HCT116 (cell line): Measurements from ENCODE around the gene TAF5L. TPM values are rescaled to one million over a fixed set of nuclear protein-coding genes. Genes with fewer than 3 reads are reported as not detected.

ENCODE experiments used
- ATAC-seq: fragments of 200-7000 bp; cut with Tn5 transposase; 2 replicates; pipeline ENCODE4 v1.9.1; 2020; ENCODE audit warnings: mild to moderate bottlenecking, moderate library complexity
- BruUV-seq: library from RNA; stranded (reverse); fragments of 400-500 nt; replicated peaks from 2 replicates; lab custom pipeline; 2021; lab: Mats Ljungman, UMichigan
- CTCF ChIA-PET: fragments of 300-600 bp; sonication (Branson Sonifier 250); formaldehyde crosslinking; loops from one replicate; lab custom pipeline; 2021; ENCODE audit warnings: antibody characterized with exemption; lab: Charles Lee
- POLR2A ChIA-PET: fragments of 300-600, 350-600 bp; sonication (Branson Sonifier 250); formaldehyde crosslinking; loops from one replicate; lab custom pipeline; 2021; ENCODE audit warnings: antibody characterized with exemption; lab: Charles Lee
- RAD21 ChIA-PET, 2 experiments: fragments of 300-600 bp; sonication (Branson Sonifier 250); formaldehyde crosslinking; loops; one replicate each; lab custom pipeline; 2023; ENCODE audit warnings: low total read pairs in 2 of 2; ENCODE audit not compliant: uncharacterized antibody in 2 of 2, unreplicated experiment in 2 of 2, low non-redundant PET in 1 of 2; lab: Charles Lee
- DNase-seq: peaks from one replicate; pipeline ENCODE4 v3.0.0-alpha.2; 2010; ENCODE audit warnings: low read depth, low spot score
- H2AFZ ChIP-seq: fragments of 200-600 bp; shearing (Covaris generic), sonication (generic); 2 replicates; pipeline ENCODE4 v1.6.1; 2017; ENCODE audit warnings: low read depth, mixed run types, mixed read lengths, antibody characterized with exemption, low read length; ENCODE audit not compliant: poor library complexity, severe bottlenecking
- H3K27ac ChIP-seq: 2 replicates; pipeline ENCODE4 v1.5.1; 2012; ENCODE audit warnings: low read depth, low read length
- H3K27me3 ChIP-seq: fragments of 200-600 bp; sonication (generic); 2 replicates; pipeline ENCODE4 v1.6.1; 2016; ENCODE audit warnings: mixed run types, low read length, mixed read lengths; ENCODE audit not compliant: insufficient read depth
- H3K36me3 ChIP-seq, 2 experiments: fragments of 200-500 bp in 1 of 2; fragments of 200-600 bp in 1 of 2; sonication (Bioruptor generic) in 1 of 2; sonication (generic) in 1 of 2; 2 replicates each; pipeline versions ENCODE4 v1.5.1 to v1.6.1; 2014 to 2016; ENCODE audit warnings: low read length in 2 of 2, inconsistent platforms in 1 of 2, mixed read lengths in 1 of 2, mixed run types in 1 of 2; ENCODE audit not compliant: insufficient read depth in 2 of 2, control insufficient read depth in 1 of 2
- H3K4me1 ChIP-seq, 2 experiments: fragments of 200-600 bp in 1 of 2; sonication (generic) in 1 of 2; 2 replicates each; pipeline versions ENCODE4 v1.5.1 to v1.6.1; 2012 to 2017; ENCODE audit warnings: low read length in 2 of 2, inconsistent platforms in 1 of 2, mild to moderate bottlenecking in 1 of 2, mixed read lengths in 1 of 2, mixed run types in 1 of 2, moderate library complexity in 1 of 2; ENCODE audit not compliant: insufficient read depth in 2 of 2, control insufficient read depth in 1 of 2
- H3K4me2 ChIP-seq: fragments of 200-600 bp; sonication (generic); 2 replicates; pipeline ENCODE4 v1.6.1; 2017; ENCODE audit warnings: mixed run types, low read length, mixed read lengths
- H3K4me3 ChIP-seq, 2 experiments: fragments of 200-600 bp in 1 of 2; sonication (generic) in 1 of 2; replicated peaks in 1 of 2; 2 replicates each; pipeline ENCODE4 v1.5.1; 2011 to 2016; ENCODE audit warnings: low read length in 2 of 2, control low read depth in 1 of 2, low read depth in 1 of 2, mild to moderate bottlenecking in 1 of 2, mixed read lengths in 1 of 2, mixed run types in 1 of 2
- H3K79me2 ChIP-seq: fragments of 200-600 bp; sonication (generic); 2 replicates; pipeline ENCODE4 v1.6.1; 2017; ENCODE audit warnings: mild to moderate bottlenecking, mixed run types, low read length, moderate library complexity, mixed read lengths; ENCODE audit not compliant: insufficient read depth
- H3K9ac ChIP-seq: fragments of 200-600 bp; sonication (generic); 2 replicates; pipeline ENCODE4 v1.6.1; 2016; ENCODE audit warnings: low read length, mixed read lengths
- H3K9me2 ChIP-seq: fragments of 200-600 bp; sonication (generic), shearing (Covaris generic); 2 replicates; pipeline ENCODE4 v1.6.1; 2017; ENCODE audit warnings: mixed run types, mild to moderate bottlenecking, moderate library complexity; ENCODE audit not compliant: insufficient read depth
- H3K9me3 ChIP-seq, 2 experiments: fragments of 200-500 bp in 1 of 2; fragments of 200-600 bp in 1 of 2; sonication (Bioruptor generic) in 1 of 2; sonication (generic) in 1 of 2; 2 replicates each; pipeline ENCODE4 v1.6.1; 2014 to 2017; ENCODE audit warnings: low read length in 2 of 2, mixed read lengths in 2 of 2, inconsistent platforms in 1 of 2, low read depth in 1 of 2, mild to moderate bottlenecking in 1 of 2, mixed run types in 1 of 2, moderate library complexity in 1 of 2; ENCODE audit not compliant: control insufficient read depth in 1 of 2, insufficient read depth in 1 of 2
- H4K20me1 ChIP-seq: fragments of 200-600 bp; sonication (generic), shearing (Covaris generic); 2 replicates; pipeline ENCODE4 v1.6.1; 2017; ENCODE audit warnings: mixed run types, mild to moderate bottlenecking, moderate library complexity; ENCODE audit not compliant: insufficient read depth
- CBX3 ChIP-seq: IDR thresholded peaks from 2 replicates; pipeline ENCODE4 v1.6.1; 2012; ENCODE audit warnings: low read depth
- CEBPB ChIP-seq: IDR thresholded peaks from 2 replicates; pipeline ENCODE4 v1.6.1; 2012; ENCODE audit warnings: low read depth
- CTCF ChIP-seq, 3 experiments: fragments of 200-600 bp in 1 of 3; sonication (generic) in 1 of 3; IDR thresholded peaks in 2 of 3; conservative IDR thresholded peaks in 1 of 3; 2 replicates each; pipeline ENCODE4 v1.5.1; 2012 to 2017; ENCODE audit warnings: low read depth in 2 of 3, low read length in 2 of 3, antibody characterized with exemption in 1 of 3, borderline replicate concordance in 1 of 3, control low read depth in 1 of 3, mild to moderate bottlenecking in 1 of 3, mixed read lengths in 1 of 3, mixed run types in 1 of 3, moderate library complexity in 1 of 3; ENCODE audit not compliant: insufficient read depth in 1 of 3
- ELF1 ChIP-seq: IDR thresholded peaks from 2 replicates; pipeline ENCODE4 v1.6.1; 2012; ENCODE audit warnings: low read depth, borderline replicate concordance
- EZH2 ChIP-seq: fragments of 200-600 bp; sonication (generic); IDR thresholded peaks from 2 replicates; pipeline ENCODE4 v1.6.1; 2017; ENCODE audit warnings: antibody characterized with exemption, mixed run types
- EZH2phosphoT487 ChIP-seq: fragments of 200-600 bp; IDR thresholded peaks from 2 replicates; pipeline ENCODE4 v1.6.1; 2018; ENCODE audit warnings: antibody characterized with exemption, borderline replicate concordance
- FOSL1 ChIP-seq: IDR thresholded peaks from 2 replicates; pipeline ENCODE4 v1.6.1; 2012; ENCODE audit warnings: low read depth
- JUND ChIP-seq: IDR thresholded peaks from 2 replicates; pipeline ENCODE4 v1.6.1; 2012
- MAX ChIP-seq: IDR thresholded peaks from 2 replicates; pipeline ENCODE4 v1.6.1; 2012
- RAD21 ChIP-seq: IDR thresholded peaks from 2 replicates; pipeline ENCODE4 v1.6.1; 2012; ENCODE audit warnings: low read depth, mild to moderate bottlenecking
- SIN3A ChIP-seq: IDR thresholded peaks from 2 replicates; pipeline ENCODE4 v1.6.1; 2012; ENCODE audit warnings: low read depth
- TCF7L2 ChIP-seq: IDR thresholded peaks from 2 replicates; pipeline ENCODE4 v1.7.0; 2011; ENCODE audit warnings: borderline replicate concordance, inconsistent platforms; ENCODE audit not compliant: insufficient read depth, insufficient read length; ENCODE audit errors: extremely low read depth
- YY1 ChIP-seq: IDR thresholded peaks from 2 replicates; pipeline ENCODE4 v1.6.1; 2011; ENCODE audit warnings: low read length, low read depth, moderate library complexity, mild to moderate bottlenecking; ENCODE audit not compliant: insufficient replicate concordance; ENCODE audit errors: extremely low read depth
- ZBTB33 ChIP-seq: IDR thresholded peaks from 2 replicates; pipeline ENCODE4 v1.6.1; 2011; ENCODE audit warnings: mild to moderate bottlenecking, low read length, moderate library complexity; ENCODE audit not compliant: insufficient replicate concordance; ENCODE audit errors: extremely low read depth
- ZFX ChIP-seq: fragments of 450-650 bp; IDR thresholded peaks from 2 replicates; pipeline ENCODE4 v1.6.1; 2017
- ZNF274 ChIP-seq: fragments of 200-500 bp; sonication (Bioruptor generic); IDR thresholded peaks from 2 replicates; pipeline ENCODE4 v1.6.1; 2014; ENCODE audit warnings: mild to moderate bottlenecking, low read depth, low read length, inconsistent platforms
- intact Hi-C: fragments of 100-400 bp; cut with micrococcal nuclease; formaldehyde crosslinking; loops from 2 replicates; pipeline ENCODE4 v1.10.0; 2022
- total RNA-seq: library from RNA; stranded (reverse); gene quantifications from one replicate; pipeline ENCODE4 v1.2.1, GENCODE V29; 2021; ENCODE audit not compliant: unreplicated experiment

TAF5L gene
- total RNA-seq, 1 experiment from 2014 or later = 22.4 TPM

GRCh38 chr1:229629261-229629660, 3.3 kb upstream of the TAF5L start:
- Histone ChIP-seq H2AFZ (no peak overlapping the region), H3K4me2 (no peak overlapping the region), H3K27ac (no peak overlapping the region), H3K79me2 (peaks cover 89% of the 10 kb centered on the region), H3K4me1 (peaks cover 9 to 15% of the 10 kb centered on the region in 2 experiments; a peak in 3 of 4 replicates), H3K9ac (no peak overlapping the region), H3K9me2 (no peaks in the 10 kb centered on the region), H3K4me3 (no peak overlapping the region), H3K36me3 (peaks cover 4 to 8% of the 10 kb centered on the region in 2 experiments; a peak in 2 of 4 replicates), H4K20me1 (peaks cover 3% of the 10 kb centered on the region; the same call in 1 of the 2 replicates), H3K27me3 (no peaks in the 10 kb centered on the region), H3K9me3 (no peaks in the 10 kb centered on the region)
- ChIA-PET POLR2A (no interaction called here), CTCF (interaction anchor here (1.3 kb wide), 1 partner anchor 70 kb away, joined by 5 read pairs; the partner anchor contains the start of gene ABCB10), RAD21 (no interaction called here)
- BruUV-seq = no TSS peak
- ATAC-seq = no peak
- intact Hi-C loops = loop anchor here (10.0 kb wide), 1 partner anchor 374 kb away; no protein-coding TSS in a partner anchor
- no peak for TF ChIP-seq MAX
- TF ChIP-seq ZBTB33 = no peak
- TF ChIP-seq CBX3 = no peak
- no peak for TF ChIP-seq ZFX
- no peak for TF ChIP-seq EZH2
- TF ChIP-seq JUND = no peak
- no peak for TF ChIP-seq ELF1
- no peak for DNase-seq

- POLR2A ChIA-PET = no interaction called here
- H3K9me2 ChIP-seq = no peaks in the 10 kb centered on the region
- TF ChIP-seq RAD21 (no peak), FOSL1 (no peak), MAX (no peak), ZNF274 (no peak), ZFX (no peak), CEBPB (no peak), CTCF (IDR thresholded peaks at IDR 0.05 in 2 of 3, conservative IDR thresholded peaks at IDR 0.05 in 1 of 3; ENCODE audit: borderline replicate concordance in 1 of 3, insufficient read depth in 1 of 3, low read depth in 2 of 3, low read length in 2 of 3) (no peak), YY1 (no peak), EZH2phosphoT487 (no peak), CBX3 (no peak), SIN3A (no peak), TCF7L2 (no peak)
Observed at GRCh38 chr1:229627003-229627402, 1.1 kb upstream of the TAF5L start.

More at GRCh38 chr1:229627003-229627402, 1.1 kb upstream of the TAF5L start:
- peak overlapping the region; percentile 55; the same call in 1 of the 2 replicates for H3K27ac ChIP-seq
- H3K9me3 ChIP-seq = no peaks in the 10 kb centered on the region
- H3K27me3 ChIP-seq = no peaks in the 10 kb centered on the region
- H3K4me3 ChIP-seq = peak overlapping the region; percentile 91 to 97
- H3K79me2 ChIP-seq = peaks cover 93% of the 10 kb centered on the region
- H3K4me1 ChIP-seq = peaks cover 11 to 18% of the 10 kb centered on the region in 2 experiments; a peak in 3 of 4 replicates
- peak overlapping the region; percentile 88 for H3K9ac ChIP-seq
- peak overlapping the region; percentile 81 for H3K4me2 ChIP-seq
- BruUV-seq = TSS peak; percentile 53
- intact Hi-C loops = loop anchor here (10.0 kb wide), 1 partner anchor 372 kb away; no protein-coding TSS in a partner anchor
- CTCF ChIA-PET = interaction anchor here (3.5 kb wide), 1 partner anchor 68 kb away, joined by 19 read pairs; the partner anchor contains the start of gene ABCB10
- ATAC-seq = no peak
- no peak overlapping the region for H2AFZ ChIP-seq
- RAD21 ChIA-PET = no interaction called here
- no peak for DNase-seq
- H3K36me3 ChIP-seq = peaks cover under 1 to 7% of the 10 kb centered on the region in 2 experiments; a peak in 1 of 4 replicates
- H4K20me1 ChIP-seq = no peaks in the 10 kb centered on the region; the same call in 1 of the 2 replicates
